GM21786 (cell line): ENCODE measurements around the gene UBTD2.
A peak's percentile ranks its signal among the peaks of the same experiment; 100 is the strongest.

ENCODE experiments used
- ATAC-seq: cut with Tn5 transposase; IDR thresholded peaks from one replicate; pipeline ENCODE4 v1.9.1; 2021; ENCODE audit not compliant: unreplicated experiment

Gene UBTD2

DNA sequence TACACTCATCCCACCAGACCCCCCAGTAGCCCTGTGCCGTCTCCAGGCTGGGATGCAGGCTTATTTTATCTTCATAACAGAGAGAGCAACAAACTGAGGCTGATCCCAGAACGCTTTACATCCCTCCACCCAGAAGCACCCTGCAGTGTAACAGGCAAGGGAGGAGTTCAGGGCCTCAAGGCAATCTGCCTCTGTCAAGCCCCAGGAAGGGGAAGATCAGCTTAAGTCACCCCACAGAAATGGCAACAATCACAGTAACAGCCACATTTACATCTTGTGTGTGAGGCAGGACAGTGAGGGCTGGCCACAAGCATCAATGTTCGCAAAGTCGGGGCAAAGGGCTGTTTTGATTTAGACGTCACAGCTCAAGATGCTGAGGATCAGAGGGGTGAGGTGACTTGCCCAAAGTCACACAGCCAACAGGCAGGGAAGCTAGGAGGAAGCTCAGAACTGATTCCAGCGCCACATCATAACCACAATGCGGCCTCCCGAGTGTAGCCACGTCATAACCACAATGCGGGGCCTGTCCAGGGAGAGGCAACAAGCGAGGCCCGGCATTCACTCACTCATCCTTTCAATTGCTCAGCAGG is 109.9 kb downstream of the UBTD2 start:
- no peak for ATAC-seq

DNA sequence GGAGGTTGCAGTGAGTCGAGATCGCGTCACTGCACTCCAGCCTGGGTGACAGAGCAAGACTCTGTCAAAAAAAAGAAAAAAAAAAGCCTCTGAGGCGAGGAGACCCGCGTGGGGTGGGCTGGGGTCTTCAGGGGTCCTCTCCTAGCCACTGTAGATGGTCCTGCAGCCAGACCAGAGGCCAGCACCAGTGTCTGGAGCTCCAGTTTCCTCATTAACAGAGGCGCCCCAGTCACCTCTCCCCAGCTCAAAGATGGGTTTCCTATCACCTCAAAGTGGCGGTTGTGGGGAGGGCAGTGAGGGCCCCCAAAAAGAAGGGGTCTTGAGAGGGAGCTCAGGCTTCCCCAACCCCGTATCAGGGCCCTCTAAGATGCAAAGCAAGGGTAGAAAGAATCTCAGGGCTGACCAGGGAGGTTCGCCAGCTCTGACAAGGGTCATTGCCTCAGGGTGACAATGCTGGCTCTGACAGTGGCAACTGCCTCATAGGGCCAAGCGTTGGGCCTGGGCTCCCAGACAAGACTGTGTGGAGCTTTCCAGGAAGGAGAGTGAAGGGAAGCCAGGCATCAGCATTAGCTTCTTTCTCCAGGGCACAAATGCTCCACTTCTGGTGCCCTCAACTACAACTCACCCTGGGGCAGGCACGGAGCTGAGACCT is 110.5 kb downstream of the UBTD2 start:
- ATAC-seq, result no peak

DNA sequence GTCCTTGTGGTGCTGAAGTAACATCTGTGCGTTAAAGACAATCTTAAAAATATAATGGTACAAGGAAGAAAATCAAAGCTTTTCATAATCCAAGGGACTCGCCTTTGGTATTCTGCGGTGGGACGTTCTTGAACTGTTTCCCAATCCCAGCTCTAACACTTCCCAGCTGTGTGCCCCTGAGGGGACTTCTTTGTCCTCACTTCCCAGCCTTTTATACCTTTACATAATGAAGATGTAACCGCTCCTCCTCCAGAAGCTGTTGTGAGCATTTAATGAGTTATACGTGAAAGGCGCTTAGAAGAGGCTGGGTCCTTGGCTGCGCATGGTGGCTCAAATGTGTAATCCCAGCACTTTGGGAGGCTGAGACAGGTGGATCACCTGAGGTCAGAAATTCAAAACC is 112.4 kb downstream of the UBTD2 start:
- no peak for ATAC-seq

DNA sequence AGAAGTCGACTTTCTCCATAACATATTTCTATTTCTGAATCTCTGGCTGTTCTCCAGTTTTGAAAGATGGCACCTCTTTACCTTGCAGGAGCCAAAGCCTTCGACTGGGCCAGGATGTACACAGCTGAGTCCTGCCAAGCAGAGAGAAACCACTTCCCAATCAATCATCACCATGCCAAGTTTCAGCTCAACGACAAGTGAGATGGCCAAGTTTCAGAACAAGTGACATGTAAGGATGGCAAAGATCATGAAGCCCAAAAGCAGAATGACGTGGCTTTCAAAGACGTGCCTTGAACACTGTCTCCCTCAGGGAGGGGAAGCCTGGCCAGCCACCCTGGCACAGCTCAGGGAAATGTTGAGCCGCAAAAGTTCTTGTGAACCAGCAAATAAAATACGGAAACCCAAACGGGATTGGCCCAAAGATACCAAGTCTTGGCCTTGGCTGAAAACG is 113.3 kb downstream of the UBTD2 start:
- no peak for ATAC-seq

DNA sequence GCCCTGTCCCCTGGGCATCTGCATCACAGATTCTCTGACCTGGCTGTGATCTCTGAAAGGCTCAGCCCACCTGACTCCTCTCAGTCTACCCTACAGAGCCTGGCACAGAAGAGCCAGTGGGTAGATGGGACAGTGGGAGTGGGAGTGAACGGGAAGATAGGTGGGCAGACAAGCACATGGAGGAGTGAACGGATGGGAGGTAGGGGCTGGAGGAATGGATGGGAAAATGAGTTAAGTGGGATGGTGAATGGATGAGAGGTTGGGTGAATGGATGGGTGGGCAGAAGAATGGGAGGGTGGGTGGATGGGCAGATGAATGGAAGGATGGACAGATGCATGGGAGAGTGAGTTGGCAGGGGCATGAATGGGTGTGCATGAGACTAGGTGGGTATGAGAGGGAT is 114.3 kb downstream of the UBTD2 start:
- no peak for ATAC-seq

DNA sequence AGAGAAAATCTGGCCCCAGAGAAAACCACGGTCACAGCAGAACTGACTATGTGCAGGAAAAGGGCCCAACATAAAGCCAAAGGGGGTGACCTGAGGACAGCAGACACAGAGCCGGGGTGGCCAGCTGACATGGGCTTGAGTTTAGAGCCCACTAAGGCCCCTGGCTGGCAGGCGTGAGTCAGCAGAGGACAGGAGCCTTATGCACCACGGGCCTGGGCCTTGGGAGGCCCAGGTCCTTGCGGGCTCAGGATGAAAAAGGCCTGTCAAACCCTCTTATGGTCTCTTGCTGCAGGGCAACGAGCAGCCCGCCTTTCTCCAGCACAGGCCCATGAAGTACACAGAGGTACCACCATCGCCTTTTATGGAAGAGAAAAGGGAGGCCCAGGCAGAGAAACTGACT is 115.3 kb downstream of the UBTD2 start:
- no peak for ATAC-seq

DNA sequence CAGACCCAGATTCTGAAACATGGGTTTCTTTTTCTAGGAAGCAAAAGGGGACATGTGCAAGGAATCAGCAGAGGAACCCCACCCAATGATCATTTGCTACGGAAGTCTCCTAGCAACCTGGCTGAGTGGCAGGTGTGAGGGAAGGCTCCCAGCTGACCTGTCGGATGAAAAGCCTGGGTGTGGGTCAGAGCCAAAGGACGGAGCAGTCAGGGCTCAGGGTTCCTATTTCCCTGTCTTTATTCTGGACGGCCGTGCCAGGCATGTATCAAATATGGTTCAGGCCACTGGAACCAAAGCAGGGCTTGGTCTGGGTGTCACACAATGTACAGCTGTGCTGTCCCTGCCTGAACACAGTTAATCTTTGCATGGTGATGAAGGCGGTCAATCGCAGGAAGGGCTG is 115.7 kb downstream of the UBTD2 start:
- ATAC-seq, result no peak

DNA sequence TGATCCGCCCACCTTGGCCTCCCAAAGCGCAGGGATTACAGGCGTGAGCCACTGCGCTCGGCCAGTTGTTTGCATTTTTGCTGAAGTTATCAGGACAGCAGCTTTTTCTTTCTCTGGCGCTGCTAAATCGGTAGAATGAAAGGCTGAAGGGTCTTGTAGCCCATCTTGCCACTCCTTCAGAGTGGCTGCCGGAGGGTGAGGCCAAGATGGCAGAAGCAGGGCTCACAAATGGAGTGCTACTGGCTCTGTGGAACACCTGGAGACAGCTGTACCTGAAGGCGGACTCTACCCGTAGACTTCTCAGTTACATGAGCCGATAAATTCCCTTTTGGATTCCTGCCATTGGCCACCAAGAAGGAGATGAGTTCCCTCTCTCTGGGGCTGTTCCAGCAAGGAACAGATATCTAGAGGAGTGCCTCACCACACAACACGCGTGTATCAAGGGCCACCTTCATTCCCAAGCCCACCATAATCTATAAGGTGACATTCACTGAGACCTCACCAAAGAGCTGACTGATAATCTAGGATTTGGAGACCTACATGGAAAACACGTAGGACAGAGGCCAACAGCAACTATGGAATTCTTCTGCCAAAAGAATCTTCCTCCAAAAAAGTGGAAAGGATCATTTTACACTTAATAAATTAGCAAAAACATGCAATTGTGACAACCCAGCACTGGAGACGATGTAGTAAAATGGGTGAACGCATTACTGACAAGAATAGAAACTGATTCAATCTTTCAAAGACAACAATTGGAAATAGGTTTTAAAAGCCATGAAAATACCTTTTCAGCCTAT is 117.3 kb downstream of the UBTD2 start:
- no peak for ATAC-seq

DNA sequence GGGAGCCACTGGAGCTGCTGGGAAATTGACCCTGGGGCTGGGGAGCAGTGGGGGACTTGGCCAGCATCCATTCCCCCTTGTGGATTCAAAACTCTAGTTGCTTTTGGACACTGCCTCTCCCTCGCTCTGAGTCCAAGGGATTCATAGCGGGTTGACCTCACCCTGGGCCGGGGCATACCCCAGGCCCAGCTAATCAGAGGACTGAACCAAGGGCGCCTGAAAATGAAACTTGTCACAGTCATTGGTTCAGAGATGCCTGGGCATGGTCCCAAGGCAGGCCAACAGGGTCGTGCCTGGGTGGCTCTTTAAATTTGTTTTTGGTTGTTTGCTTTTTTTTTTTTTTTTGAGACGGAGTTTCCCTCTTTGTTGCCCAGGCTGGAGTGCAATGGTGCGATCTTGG is 118.1 kb downstream of the UBTD2 start:
- peak; percentile 86 for ATAC-seq

DNA sequence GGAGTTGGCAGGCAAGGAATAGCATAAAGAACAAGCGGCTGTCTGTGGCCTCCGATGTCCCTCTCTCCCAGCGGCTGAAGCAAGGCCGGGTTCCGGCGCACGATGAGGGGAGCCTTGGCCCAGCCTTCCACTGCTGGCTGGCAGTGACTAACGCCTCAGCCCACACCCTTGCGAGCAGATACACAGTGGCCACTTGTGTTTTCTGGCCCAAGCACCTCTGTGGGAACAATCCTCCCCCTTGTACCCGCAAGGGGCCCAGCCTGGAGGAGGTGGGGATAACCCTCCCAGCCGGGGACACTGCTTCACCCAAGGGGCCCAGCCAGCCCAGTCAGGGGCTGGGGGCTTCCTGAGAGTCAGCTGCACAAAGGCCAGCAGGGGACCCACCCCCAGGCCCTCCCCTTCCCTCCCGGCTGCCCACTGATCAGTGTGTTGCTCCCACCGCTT is 118.8 kb downstream of the UBTD2 start:
- no peak for ATAC-seq

DNA sequence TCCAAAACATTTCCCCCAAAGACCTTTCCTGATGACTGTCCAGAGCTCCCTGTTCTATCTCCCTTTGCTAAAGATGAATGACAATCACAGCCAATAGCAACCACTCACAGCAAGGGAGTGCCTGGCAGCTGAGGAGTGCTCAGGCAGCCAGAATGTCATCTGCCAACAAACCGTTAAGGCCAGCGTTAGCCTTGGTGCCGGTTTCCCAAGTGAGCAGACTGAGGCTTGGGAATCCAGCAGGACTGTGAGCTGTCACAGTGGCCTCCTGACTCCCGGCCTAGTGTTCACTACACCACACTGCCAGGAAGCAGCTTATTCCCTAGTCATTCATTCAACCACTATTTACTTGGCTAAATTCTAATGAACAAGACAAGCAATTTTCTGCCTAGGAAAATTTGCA is 120.2 kb downstream of the UBTD2 start:
- ATAC-seq, result no peak

DNA sequence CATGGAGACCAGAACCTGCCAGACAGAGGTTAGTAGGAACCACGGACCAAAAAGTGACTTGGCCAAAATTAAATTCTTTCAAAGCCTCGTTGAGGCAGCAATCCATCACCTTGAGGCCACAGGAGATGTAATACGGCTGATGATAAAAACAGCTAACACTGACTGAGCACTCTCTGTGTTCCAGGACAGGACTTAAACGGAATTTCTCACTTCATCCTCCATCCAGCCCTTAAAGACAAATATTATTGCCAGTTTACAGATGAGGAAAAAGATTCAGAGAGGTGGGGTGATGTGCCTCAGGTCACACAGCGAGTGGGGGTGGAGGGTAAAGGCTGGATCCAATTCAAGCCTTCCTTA is 120.6 kb downstream of the UBTD2 start:
- ATAC-seq, result no peak

DNA sequence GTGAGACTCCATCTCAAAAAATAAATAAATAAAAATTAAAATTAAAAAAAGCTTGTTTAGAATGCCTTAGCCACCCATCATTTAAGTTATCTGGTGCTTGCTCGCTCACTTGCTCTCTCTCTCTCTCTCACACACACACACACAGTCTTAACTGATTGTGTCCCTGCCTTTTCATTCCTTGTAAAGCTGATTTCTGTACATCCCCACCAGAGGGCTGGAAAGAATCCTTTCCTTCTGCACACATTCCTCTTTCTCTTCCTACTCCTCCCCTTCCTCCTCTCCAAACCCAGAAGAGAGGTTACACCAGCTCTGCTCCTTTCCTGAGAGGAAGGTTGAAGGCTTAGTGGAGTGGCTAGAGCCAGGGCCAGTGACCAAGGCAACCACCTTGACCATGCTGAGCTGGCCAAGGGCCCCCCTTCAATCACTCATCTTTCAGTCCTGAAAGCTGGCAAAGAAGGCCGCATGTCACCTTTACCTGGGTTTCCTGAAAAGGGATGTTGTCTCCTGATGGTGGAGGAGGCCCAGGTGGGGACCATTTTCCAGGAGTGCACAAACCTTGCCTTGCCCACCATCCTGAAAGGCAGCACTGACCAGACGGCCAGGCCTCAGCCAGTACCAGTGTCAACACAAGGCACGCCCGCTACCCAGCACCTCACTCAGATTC is 121.1 kb downstream of the UBTD2 start:
- no peak for ATAC-seq

DNA sequence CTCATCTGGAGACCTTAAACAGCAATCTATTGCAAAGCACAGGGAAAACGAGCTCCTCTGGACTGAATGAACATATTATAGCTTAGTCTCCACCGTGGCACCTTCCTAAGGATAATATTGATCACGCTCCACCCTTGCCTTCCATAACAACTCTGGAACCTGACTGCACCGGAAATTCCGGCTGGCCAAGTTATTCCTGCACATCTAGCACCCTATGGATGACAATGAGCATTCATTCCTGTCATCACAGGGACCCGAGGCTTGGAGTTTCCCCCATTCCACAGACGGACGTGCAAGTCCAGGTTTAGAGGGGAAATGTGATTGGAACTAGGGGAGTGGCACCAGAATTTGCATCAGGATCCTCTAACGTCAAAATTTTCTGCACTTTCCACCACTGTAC is 123.1 kb downstream of the UBTD2 start:
- no peak for ATAC-seq
